ENCODE measurements around the gene SLC9A9. TPM values are rescaled to one million over a fixed set of nuclear protein-coding genes. Genes with fewer than 3 reads are reported as not detected.

The SLC9A9 gene
- total and polyA plus RNA-seq, 9 of the 15 experiments (the other 6 are each of a cell fraction or from before 2014, with no cell fraction given) = 0.03 to 0.13 TPM; not detected in 7

DNA sequence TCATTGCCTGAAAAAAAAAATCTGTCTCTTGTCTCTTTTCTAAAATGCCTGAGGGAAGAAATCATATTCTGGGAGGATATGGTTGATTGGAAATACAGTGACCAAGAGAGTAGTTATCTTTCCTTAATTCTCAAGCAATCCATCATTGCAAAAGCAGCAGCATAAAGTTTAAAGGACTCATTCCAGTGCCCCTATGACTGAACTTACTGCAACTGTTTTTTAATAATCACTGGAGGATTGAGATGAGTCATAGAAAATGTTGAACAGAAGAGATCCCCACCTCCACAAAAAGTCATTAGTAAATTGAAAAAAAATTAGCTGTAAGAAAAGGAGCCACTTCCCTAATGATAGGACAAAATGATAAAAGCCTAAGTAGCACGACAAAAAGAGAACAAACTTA, 121.5 kb downstream of the SLC9A9 start:
- BruUV-seq (replicated peaks) = no TSS peak

More for the DNA sequence above, 121.5 kb downstream of the SLC9A9 start:
- H3K4me1 ChIP-seq (replicated peaks in 1 of 2; ENCODE audit: control insufficient read depth in 2 of 2, insufficient read depth in 2 of 2, low read length in 2 of 2) = no peaks in the 10 kb centered on the region
- CTCF ChIA-PET (ENCODE audit: low intra/inter-chr PET ratio) = interaction anchor here (0.6 kb wide), 1 partner anchor 1247 kb away, joined by 5 read pairs; no protein-coding TSS in a partner anchor
- WGBS (ENCODE audit: insufficient coverage, low coverage, missing lambda C conversion rate) = 0% methylated on average over 1 of the region's 1 CpG
- no peak overlapping the region for H2AFZ ChIP-seq (ENCODE audit: low read depth, low read length)
- no peak for ATAC-seq
- H3K4me3 ChIP-seq = no peak overlapping the region
- intact Hi-C loops (cut with micrococcal nuclease) (no loop called here), in situ Hi-C loops (cut with MboI) (no loop called here)
- no peak overlapping the region for H3K27ac ChIP-seq (ENCODE audit: extremely low read depth, low read depth, low read length)
- H3K4me2 ChIP-seq (ENCODE audit: insufficient read depth, low read length) = no peak overlapping the region
- no peaks in the 10 kb centered on the region for H3K36me3 ChIP-seq (ENCODE audit: control insufficient read depth, insufficient read depth, low read length)
- H4K20me1 ChIP-seq (replicated peaks; ENCODE audit: control insufficient read depth, insufficient read depth, low read length) = no peaks in the 10 kb centered on the region
- POLR2A ChIA-PET = no interaction called here
- FAIRE-seq = no peak
- H3K9me1 ChIP-seq (ENCODE audit: control insufficient read depth, insufficient read depth, low read length) = no peaks in the 10 kb centered on the region
- H3K9me3 ChIP-seq (replicated peaks; ENCODE audit: control insufficient read depth, insufficient read depth, low read depth, low read length) = no peaks in the 10 kb centered on the region
- H3K9ac ChIP-seq (ENCODE audit: insufficient read depth in 1 of 2, low read depth in 2 of 2, low read length in 2 of 2) = no peak overlapping the region
- DNase-seq (ENCODE audit: extremely low read depth in 1 of 4, low spot score in 3 of 4) = no peak
- TF ChIP-seq EZH2 (IDR thresholded peaks at IDR 0.05; ENCODE audit: borderline replicate concordance, low read depth, low read length) = no peak
- TF ChIP-seq, protein P1, sequence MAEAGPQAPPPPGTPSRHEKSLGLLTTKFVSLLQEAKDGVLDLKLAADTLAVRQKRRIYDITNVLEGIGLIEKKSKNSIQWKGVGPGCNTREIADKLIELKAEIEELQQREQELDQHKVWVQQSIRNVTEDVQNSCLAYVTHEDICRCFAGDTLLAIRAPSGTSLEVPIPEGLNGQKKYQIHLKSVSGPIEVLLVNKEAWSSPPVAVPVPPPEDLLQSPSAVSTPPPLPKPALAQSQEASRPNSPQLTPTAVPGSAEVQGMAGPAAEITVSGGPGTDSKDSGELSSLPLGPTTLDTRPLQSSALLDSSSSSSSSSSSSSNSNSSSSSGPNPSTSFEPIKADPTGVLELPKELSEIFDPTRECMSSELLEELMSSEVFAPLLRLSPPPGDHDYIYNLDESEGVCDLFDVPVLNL (CRISPR knock-in tag; IDR thresholded peaks at IDR 0.05; ENCODE audit: low read depth) = no peak
- TF ChIP-seq, protein P2, sequence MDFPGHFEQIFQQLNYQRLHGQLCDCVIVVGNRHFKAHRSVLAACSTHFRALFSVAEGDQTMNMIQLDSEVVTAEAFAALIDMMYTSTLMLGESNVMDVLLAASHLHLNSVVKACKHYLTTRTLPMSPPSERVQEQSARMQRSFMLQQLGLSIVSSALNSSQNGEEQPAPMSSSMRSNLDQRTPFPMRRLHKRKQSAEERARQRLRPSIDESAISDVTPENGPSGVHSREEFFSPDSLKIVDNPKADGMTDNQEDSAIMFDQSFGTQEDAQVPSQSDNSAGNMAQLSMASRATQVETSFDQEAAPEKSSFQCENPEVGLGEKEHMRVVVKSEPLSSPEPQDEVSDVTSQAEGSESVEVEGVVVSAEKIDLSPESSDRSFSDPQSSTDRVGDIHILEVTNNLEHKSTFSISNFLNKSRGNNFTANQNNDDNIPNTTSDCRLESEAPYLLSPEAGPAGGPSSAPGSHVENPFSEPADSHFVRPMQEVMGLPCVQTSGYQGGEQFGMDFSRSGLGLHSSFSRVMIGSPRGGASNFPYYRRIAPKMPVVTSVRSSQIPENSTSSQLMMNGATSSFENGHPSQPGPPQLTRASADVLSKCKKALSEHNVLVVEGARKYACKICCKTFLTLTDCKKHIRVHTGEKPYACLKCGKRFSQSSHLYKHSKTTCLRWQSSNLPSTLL (IDR thresholded peaks at IDR 0.05) = no peak
- TF ChIP-seq ZNF583 (CRISPR knock-in tag; IDR thresholded peaks at IDR 0.05) = no peak
- no peak for TF ChIP-seq NCOR1 (IDR thresholded peaks at IDR 0.05)
- TF ChIP-seq RBM34 (IDR thresholded peaks at IDR 0.05; ENCODE audit: borderline replicate concordance, insufficient read depth, low read length) = no peak
- TF ChIP-seq, protein P3, sequence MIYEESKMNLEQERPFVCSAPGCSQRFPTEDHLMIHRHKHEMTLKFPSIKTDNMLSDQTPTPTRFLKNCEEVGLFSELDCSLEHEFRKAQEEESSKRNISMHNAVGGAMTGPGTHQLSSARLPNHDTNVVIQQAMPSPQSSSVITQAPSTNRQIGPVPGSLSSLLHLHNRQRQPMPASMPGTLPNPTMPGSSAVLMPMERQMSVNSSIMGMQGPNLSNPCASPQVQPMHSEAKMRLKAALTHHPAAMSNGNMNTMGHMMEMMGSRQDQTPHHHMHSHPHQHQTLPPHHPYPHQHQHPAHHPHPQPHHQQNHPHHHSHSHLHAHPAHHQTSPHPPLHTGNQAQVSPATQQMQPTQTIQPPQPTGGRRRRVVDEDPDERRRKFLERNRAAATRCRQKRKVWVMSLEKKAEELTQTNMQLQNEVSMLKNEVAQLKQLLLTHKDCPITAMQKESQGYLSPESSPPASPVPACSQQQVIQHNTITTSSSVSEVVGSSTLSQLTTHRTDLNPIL (CRISPR knock-in tag; IDR thresholded peaks at IDR 0.05) = no peak
- no peak for TF ChIP-seq PHTF2 (CRISPR knock-in tag; IDR thresholded peaks at IDR 0.05)
- TF ChIP-seq JUN (IDR thresholded peaks at IDR 0.05; ENCODE audit: borderline replicate concordance, low read depth, low read length) = no peak
- TF ChIP-seq JUN (CRISPR knock-in tag; IDR thresholded peaks at IDR 0.05; ENCODE audit: borderline replicate concordance) = no peak
- no peak for TF ChIP-seq ZNF197 (CRISPR knock-in tag; IDR thresholded peaks at IDR 0.05; ENCODE audit: low read depth)
- TF ChIP-seq HOXB6 (CRISPR knock-in tag; IDR thresholded peaks at IDR 0.05; ENCODE audit: borderline replicate concordance) = no peak
- no peak for TF ChIP-seq PTBP1 (IDR thresholded peaks at IDR 0.05; ENCODE audit: low read depth, low read length)
- TF ChIP-seq ETV1 (tag; conservative IDR thresholded peaks at IDR 0.05; ENCODE audit: low read depth) = no peak
- no peak for TF ChIP-seq SPI1 (IDR thresholded peaks at IDR 0.05; ENCODE audit: borderline replicate concordance, low read depth, low read length)
- no peaks in the 10 kb centered on the region for H3K79me2 ChIP-seq (ENCODE audit: control insufficient read depth, insufficient read depth, low read length)
- H3K27me3 ChIP-seq (ENCODE audit: control insufficient read depth in 2 of 2, insufficient read depth in 2 of 2, low read length in 2 of 2) = no peaks in the 10 kb centered on the region; a peak in 1 of 5 replicates
